ENCODE results near the gene ZC3HAV1L. TPM values are rescaled to one million over a fixed set of nuclear protein-coding genes. Genes with fewer than 3 reads are reported as not detected.

The ZC3HAV1L gene
- total RNA-seq, 1 experiment from 2014 or later = 34.2 TPM

DNA sequence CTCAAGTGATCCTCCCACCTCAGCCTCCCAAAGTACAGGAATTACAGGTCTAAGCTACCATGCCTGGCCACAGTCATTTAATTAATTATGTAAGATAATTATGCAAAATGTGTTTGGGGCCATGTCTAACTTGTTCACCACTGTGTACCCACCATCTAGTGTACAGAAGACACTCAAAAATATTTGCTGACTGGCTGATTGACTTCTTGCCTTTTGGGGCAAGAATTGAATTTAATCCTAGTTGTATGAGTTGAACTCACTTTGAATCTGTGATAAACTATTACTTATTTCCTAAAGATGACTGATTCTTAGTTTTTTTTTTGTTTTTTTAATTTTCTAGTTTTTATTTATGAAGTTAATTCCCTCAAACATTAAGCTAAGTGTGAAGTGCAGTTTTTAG is 15.8 kb upstream of the ZC3HAV1L start:
- Histone ChIP-seq H4K20me1 (ENCODE audit: insufficient read depth) (no peaks in the 10 kb centered on the region), H3K9me3 (ENCODE audit: insufficient read depth, low read depth) (no peaks in the 10 kb centered on the region), H3K4me3 (no peak overlapping the region), H3K27ac (no peak overlapping the region), H3K79me2 (ENCODE audit: low read depth) (no peaks in the 10 kb centered on the region), H3K27me3 (ENCODE audit: insufficient read depth, low read depth) (no peaks in the 10 kb centered on the region), H3K4me2 (no peak overlapping the region), H3K4me1 (replicated peaks; ENCODE audit: insufficient read depth) (no peaks in the 10 kb centered on the region), H3K36me3 (ENCODE audit: low read depth) (peaks cover 4% of the 10 kb centered on the region; the same call in 1 of the 2 replicates), H3K9me2 (ENCODE audit: insufficient read depth) (no peaks in the 10 kb centered on the region), H2AFZ (no peak overlapping the region), H3F3A (ENCODE audit: insufficient read depth, low read depth) (no peaks in the 10 kb centered on the region)
- ChIA-PET CTCF (interaction anchor here (1.0 kb wide), 1 partner anchor 165 kb away, joined by 5 read pairs; no protein-coding TSS in a partner anchor), POLR2A (ENCODE audit: unreplicated experiment) (no interaction called here)
- no TSS peak for BruUV-seq (replicated peaks)
- intact Hi-C loops (cut with micrococcal nuclease; ENCODE audit: unreplicated experiment) = no loop called here
- DNase-seq = no peak
- TF ChIP-seq EZH2 (IDR thresholded peaks at IDR 0.05; ENCODE audit: low read depth) = no peak
- TF ChIP-seq CTCF (conservative IDR thresholded peaks at IDR 0.05) = no peak

- Histone ChIP-seq H3K4me3 (no peak overlapping the region), H3K27me3 (ENCODE audit: insufficient read depth, low read depth) (no peaks in the 10 kb centered on the region), H3F3A (ENCODE audit: insufficient read depth, low read depth) (peaks cover 6% of the 10 kb centered on the region), H3K79me2 (ENCODE audit: low read depth) (no peaks in the 10 kb centered on the region), H3K9me2 (ENCODE audit: insufficient read depth) (no peaks in the 10 kb centered on the region), H3K4me1 (replicated peaks; ENCODE audit: insufficient read depth) (peaks cover 7% of the 10 kb centered on the region), H4K20me1 (ENCODE audit: insufficient read depth) (no peaks in the 10 kb centered on the region), H3K36me3 (ENCODE audit: low read depth) (peaks cover 10% of the 10 kb centered on the region; the same call in 1 of the 2 replicates), H3K9me3 (ENCODE audit: insufficient read depth, low read depth) (no peaks in the 10 kb centered on the region), H2AFZ (no peak overlapping the region), H3K4me2 (no peak overlapping the region), H3K27ac (no peak overlapping the region)
- no TSS peak for BruUV-seq (replicated peaks)
- intact Hi-C loops (cut with micrococcal nuclease; ENCODE audit: unreplicated experiment) = loop anchor here (10.0 kb wide), 1 partner anchor 1045 kb away; the partner anchor contains the start of gene CREB3L2
- ChIA-PET CTCF (interaction anchor here (0.5 kb wide), 1 partner anchor 9 kb away, joined by 3 read pairs; no protein-coding TSS in a partner anchor), POLR2A (ENCODE audit: unreplicated experiment) (no interaction called here)
- DNase-seq = no peak
- TF ChIP-seq EZH2 (IDR thresholded peaks at IDR 0.05; ENCODE audit: low read depth) (no peak), CTCF (conservative IDR thresholded peaks at IDR 0.05) (no peak)
Measured at GRCh38 chr7:139049936-139050335, 14.1 kb upstream of the ZC3HAV1L start.

DNA sequence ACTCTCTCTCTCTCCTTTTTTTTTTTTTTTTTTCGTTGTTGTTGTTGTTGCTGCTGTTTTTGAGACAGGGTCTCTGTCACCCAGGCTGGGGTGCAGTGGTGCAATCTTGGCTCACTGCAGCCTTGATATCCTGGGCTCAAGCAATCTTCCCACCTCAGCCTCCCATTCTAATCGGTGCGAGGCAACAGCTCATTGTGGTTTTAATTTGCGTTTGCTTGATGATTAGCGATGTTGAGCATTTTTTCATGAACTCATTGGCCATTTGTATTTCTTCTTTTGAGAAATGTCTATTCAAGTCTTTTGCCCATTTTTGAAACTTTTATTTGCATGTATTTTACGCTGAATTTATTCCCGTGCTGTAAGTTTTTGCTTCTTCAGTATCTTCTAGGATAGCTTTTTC is 13.3 kb upstream of the ZC3HAV1L start:
- peaks cover 15% of the 10 kb centered on the region for H3K4me1 ChIP-seq (replicated peaks; ENCODE audit: insufficient read depth)
- no peak overlapping the region for H2AFZ ChIP-seq
- TF ChIP-seq CTCF (conservative IDR thresholded peaks at IDR 0.05) (no peak), EZH2 (IDR thresholded peaks at IDR 0.05; ENCODE audit: low read depth) (no peak)
- H3K4me3 ChIP-seq = no peak overlapping the region
- H3K27ac ChIP-seq = no peak overlapping the region
- ChIA-PET POLR2A (ENCODE audit: unreplicated experiment) (no interaction called here), CTCF (no interaction called here)
- peaks cover 13% of the 10 kb centered on the region for H3F3A ChIP-seq (ENCODE audit: insufficient read depth, low read depth)
- H3K36me3 ChIP-seq (ENCODE audit: low read depth) = peaks cover 10% of the 10 kb centered on the region; the same call in 1 of the 2 replicates
- no peaks in the 10 kb centered on the region for H3K27me3 ChIP-seq (ENCODE audit: insufficient read depth, low read depth)
- no peaks in the 10 kb centered on the region for H3K79me2 ChIP-seq (ENCODE audit: low read depth)
- DNase-seq = no peak
- no peaks in the 10 kb centered on the region for H3K9me3 ChIP-seq (ENCODE audit: insufficient read depth, low read depth)
- intact Hi-C loops (cut with micrococcal nuclease; ENCODE audit: unreplicated experiment) = loop anchor here (10.0 kb wide), 1 partner anchor 1044 kb away; the partner anchor contains the start of gene CREB3L2
- no peaks in the 10 kb centered on the region for H3K9me2 ChIP-seq (ENCODE audit: insufficient read depth)
- no peaks in the 10 kb centered on the region for H4K20me1 ChIP-seq (ENCODE audit: insufficient read depth)
- H3K4me2 ChIP-seq = no peak overlapping the region
- BruUV-seq (replicated peaks) = no TSS peak
